G401 (cell line): ENCODE data around the gene TMEM72. TPM values are rescaled to one million over a fixed set of nuclear protein-coding genes. Genes with fewer than 3 reads are reported as not detected.

Source experiments
- DNase-seq: peaks from one replicate; pipeline ENCODE4 v3.0.0-alpha.2; 2015; ENCODE audit warnings: low spot score
- in situ Hi-C: cut with HindIII; loops from 2 replicates; pipeline ENCODE4 v1.10.0; 2016; ENCODE audit warnings: low sequenced_read_pairs, mixed read lengths
- total RNA-seq: library from RNA; depleted of rRNA; stranded (reverse); fragments of >200 nt; shearing (Covaris generic); gene quantifications from 2 replicates; pipeline ENCODE4 v1.2.3, GENCODE V29; 2014

The TMEM72 gene
- total RNA-seq, 1 experiment from 2014 or later: not detected

GRCh38 chr10:44973323-44974081, 62.4 kb downstream of the TMEM72 start:
- in situ Hi-C loops: no loop called here
- no peak for DNase-seq

DNA sequence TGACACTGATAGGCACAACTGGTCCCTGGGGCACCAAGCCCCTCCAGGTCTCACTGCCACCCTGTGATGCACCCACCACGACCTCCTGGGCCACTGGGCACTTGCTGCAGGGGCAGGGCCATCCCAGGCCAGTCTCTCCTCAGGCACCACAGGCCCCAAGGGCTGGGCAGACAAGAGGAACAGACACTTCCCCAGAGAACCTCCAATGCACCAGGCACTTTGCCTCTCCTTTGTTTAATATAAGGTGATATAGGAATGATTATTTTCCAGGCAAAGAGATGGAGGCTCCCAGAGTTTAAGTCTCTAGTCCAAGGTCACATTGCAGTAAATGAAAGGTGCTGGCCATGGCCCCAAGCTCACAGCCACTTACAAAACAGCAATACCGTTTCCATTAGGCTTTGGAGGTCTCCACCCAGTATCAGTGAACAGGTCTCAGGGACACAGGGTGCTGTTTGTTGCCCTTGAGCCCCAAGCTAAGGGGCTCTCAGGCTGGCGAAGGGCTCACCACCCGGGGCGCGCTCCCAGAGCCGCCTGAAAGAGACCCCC, 63.0 kb downstream of the TMEM72 start:
- DNase-seq: no peak

GRCh38 chr10:44974628-44975430, 63.7 kb downstream of the TMEM72 start:
- peak; percentile 77 for DNase-seq
- in situ Hi-C loops: no loop called here

More for the DNA sequence above, 63.0 kb downstream of the TMEM72 start:
- in situ Hi-C loops: no loop called here

- DNase-seq: peak; percentile 42
These were observed 64.5 kb downstream of the TMEM72 start for GRCh38 chr10:44975431-44976331.

GRCh38 chr10:44976352-44977198, 65.4 kb downstream of the TMEM72 start:
- in situ Hi-C loops: no loop called here
- no peak for DNase-seq

More at GRCh38 chr10:44975431-44976331, 64.5 kb downstream of the TMEM72 start:
- in situ Hi-C loops: no loop called here

DNA sequence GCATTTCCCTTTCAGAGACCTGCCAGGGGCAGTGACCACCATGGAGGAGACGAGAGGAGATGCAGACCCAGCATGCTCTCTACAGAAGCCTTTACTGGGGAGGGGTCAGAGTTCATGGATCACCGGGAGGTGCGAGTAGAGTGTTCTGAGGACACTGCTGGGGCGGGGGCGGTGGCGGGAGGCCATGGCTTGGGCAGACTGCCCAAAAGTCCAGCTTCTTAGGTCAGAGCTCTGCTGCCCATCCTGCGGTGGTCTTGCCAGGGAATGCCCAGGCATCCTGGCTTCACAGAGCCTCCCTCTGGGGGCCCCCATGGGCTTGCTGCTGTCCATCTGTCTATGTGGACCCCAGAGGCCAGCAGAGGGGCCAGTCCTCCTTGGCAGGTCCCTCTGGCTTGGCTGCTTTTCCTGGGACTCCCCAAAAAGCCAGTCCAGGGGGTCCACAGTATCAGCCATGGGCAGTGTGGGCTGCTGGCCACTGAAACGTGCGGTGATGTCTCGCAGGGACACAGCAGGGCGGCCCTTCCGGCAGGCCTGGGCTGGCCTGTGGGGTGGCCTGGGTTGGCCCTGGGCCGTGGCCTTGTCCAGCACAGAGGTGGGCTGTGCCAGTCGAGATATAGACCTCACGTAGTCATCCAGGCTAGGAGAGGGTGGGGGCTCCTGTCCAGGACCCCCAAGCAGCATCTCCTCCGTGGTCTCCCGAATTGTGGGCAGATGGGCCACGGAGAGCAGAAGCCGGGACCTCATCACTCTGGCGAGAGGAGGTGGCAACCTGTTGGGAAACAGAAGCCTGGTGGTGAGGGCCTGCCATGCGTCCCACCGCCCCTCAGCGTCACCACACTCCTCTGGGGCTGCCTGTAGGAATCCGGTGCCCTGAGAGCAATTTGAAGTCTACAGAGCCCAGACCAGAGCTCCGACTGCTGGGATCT, 66.4 kb downstream of the TMEM72 start:
- DNase-seq: no peak
- in situ Hi-C loops: no loop called here

DNA sequence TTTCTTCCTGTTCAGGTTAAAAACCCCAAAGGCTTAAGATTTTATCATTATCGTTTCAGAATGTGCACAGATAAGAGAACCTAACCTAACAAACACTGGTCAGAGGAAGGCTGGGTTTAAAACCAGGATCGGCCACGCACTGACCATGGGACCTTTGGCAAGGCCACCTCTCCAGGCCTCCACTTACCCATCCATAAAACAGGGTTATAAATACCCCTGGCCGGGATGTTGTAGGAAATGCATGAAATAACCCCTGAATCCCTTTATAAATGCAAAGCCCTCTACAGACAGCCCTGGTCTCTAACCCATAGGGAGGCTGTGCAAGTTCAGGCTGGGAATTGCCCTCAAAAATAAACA, 67.1 kb downstream of the TMEM72 start:
- in situ Hi-C loops: no loop called here
- no peak for DNase-seq

DNA sequence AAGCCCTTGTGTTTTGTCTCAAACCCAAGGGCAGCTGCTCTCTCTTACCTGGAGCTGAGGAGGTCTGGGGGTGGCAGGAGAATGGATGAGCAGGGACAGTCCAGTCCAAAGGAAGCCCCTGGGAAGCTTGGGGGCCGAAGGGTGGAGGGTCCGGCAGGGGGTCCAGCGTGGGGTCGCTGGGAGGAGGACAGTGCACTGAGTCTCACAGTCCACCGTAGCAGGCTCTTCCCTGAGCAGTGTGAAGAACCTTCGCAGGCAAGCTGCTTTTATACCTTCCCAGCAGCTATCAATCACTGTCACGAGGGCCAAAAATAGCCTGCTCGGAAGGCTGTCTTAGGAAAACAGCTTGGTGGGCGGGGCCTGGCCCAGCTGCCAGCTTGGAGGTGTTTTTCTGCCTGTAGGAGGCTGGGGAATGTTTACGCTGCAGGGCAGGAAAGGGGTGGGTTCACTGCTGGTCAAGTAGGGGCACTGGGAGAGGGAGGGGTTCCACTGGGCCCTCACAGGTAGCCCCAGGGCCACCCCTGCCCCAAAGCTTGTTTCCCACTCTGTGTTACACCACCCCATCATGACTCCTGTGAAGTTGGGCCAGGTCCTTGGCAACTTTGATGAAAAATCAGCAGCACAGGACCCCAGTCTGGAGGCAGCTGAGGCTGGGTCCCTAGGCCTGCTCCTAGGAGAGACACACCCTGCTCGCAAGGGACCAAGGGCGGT, 67.6 kb downstream of the TMEM72 start, which contains the start of gene DEPP1:
Gene DEPP1, minus strand, starts transcription at position 240 of the 711 bp plus-strand sequence. CDS start 779 bp downstream, outside the sequence.
- in situ Hi-C loops: no loop called here
- DNase-seq: peak; percentile 99

DNA sequence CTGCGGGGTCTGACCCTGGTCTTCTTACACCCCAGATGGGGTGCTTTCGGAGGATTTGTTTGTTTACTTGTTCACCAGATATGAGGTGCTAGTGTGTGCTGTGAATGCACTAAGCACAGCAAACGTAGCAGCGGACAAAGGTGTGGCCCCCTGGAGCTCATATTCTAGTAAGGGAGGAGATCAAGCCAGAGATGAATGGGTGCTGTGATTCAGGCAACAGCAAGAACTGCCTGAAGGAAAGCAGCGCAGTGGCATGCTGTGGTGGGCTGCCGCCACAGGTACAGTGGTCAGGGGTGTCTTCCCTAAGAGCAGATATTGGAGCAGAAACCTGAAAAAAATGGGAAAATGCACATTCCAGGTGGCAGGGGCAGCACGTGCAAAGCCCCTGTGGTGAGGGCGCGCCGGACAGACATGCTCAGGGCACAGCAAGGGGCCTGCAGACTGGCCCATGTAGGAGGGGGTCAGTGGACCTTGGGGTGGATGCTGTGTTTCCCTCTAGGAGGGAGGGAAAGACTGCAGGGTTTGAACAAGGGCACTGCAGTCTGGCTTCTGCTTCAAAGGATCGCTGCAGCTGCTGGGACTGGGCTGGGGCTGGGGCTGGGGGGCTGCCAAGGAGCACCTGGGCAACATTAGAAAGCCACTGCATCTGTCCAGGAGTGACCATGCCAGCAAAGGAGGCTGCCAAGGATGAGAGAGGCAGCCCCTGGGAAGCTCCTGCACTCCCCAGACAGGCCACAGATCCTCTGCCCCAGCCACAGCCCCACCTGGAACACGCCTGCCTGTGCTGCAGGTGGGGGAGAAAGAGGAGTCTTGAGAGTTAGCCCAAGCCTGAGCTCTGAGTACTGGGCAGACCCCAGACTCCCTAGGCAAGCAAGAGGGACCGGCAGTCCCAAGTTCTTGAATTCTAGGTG, 68.4 kb downstream of the TMEM72 start:
- in situ Hi-C loops: no loop called here
- no peak for DNase-seq

GRCh38 chr10:44980309-44981171, 69.4 kb downstream of the TMEM72 start:
- in situ Hi-C loops: no loop called here
- no peak for DNase-seq

DNA sequence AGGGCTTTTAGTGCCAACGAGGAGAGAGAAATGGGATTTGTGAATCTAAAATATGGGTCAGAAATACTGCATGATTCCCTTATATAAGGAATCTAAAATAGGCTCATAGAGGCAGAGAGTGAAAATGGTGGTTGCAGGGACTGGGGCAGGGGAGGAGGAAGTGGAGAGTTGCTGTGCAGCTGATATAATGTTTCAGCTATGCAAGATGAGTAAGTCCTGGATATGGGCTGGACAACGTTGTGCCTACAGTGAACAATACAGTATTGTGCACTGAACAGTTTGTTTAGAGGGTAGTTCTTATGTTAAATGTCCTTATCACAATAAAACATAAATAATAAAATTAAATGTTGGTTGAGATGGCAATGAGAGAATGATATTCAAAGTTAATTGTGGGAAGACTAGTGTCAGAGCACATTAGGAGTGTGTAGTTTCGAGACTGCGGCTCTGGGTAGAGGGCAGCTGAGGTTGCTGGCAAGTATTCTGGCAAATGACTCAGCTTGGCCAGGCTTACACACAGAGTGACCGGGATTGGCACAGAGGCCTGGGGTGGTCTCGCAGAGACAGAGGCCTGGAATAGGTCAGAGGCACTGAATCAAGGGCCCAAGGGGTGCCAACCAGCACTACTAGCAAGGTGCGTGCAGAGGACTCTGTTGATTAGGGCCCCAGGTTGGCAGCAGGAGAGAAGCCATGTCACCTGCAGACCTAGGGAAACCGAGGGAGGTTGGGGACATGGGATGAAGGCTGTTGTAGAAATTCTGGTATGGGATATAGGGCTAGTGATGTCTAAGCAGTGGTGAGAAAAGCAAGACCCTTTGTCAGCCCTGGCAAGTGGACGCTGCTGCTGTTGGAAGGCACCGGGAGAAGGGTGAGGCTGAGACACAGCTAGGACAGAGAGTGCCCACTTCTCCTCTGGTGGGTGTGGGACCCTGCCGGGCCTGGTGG, 70.3 kb downstream of the TMEM72 start:
- in situ Hi-C loops: no loop called here
- peak; percentile 57 for DNase-seq

DNA sequence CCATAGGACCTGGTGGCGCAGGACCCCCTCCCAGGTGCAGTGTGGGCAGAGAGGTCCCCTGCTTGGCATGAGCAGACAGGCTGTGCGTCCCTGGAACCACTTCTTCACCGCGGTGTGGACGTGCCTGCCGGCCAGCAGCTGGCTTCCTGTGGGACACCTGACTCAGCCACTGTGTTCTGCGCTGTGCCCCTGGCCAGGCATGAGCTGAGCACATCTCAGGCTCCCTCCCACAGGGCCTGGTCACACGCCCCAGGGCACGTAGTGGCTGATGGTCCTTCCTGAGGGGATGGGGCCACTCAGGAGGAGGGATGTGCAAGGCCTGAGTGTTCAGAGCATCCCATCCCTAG, 71.0 kb downstream of the TMEM72 start:
- DNase-seq: no peak
- in situ Hi-C loops: no loop called here

DNA sequence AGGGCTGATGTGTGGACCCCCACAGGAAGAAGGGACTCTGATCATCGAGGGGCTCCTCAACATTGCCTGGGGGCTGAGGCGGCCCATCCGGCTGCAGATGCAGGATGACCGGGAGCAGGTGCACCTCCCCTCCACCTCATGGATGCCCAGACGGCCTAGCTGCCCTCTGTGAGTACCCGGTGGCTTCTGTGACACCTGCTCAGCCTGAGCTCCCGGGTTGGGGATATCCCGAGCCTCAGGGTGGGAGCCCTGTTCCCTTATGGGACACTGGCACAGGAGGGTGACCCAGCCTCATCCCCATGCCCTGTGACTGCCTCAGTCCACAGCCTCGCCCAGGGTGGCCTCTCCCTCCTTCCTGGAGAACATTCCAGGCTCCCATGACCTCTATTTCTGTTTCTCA, 71.4 kb downstream of the TMEM72 start:
- in situ Hi-C loops: no loop called here
- DNase-seq: no peak
